DND-41 (cell line): ENCODE data around the gene MAEL.

Experiments used
- EZH2 ChIP-seq: IDR thresholded peaks from 3 replicates; pipeline ENCODE4 v1.6.1; 2012; ENCODE audit warnings: borderline replicate concordance, low read depth, mild to moderate bottlenecking, moderate library complexity, low read length, inconsistent platforms; ENCODE audit not compliant: severe bottlenecking
- TF ChIP-seq, protein P1 (sequence below): IDR thresholded peaks from 2 replicates; pipeline ENCODE4 v1.5.1; 2012; ENCODE audit warnings: borderline replicate concordance, low read length, moderate library complexity, mild to moderate bottlenecking; ENCODE audit not compliant: poor library complexity, severe bottlenecking; ENCODE audit errors: extremely low read depth

DNA sequence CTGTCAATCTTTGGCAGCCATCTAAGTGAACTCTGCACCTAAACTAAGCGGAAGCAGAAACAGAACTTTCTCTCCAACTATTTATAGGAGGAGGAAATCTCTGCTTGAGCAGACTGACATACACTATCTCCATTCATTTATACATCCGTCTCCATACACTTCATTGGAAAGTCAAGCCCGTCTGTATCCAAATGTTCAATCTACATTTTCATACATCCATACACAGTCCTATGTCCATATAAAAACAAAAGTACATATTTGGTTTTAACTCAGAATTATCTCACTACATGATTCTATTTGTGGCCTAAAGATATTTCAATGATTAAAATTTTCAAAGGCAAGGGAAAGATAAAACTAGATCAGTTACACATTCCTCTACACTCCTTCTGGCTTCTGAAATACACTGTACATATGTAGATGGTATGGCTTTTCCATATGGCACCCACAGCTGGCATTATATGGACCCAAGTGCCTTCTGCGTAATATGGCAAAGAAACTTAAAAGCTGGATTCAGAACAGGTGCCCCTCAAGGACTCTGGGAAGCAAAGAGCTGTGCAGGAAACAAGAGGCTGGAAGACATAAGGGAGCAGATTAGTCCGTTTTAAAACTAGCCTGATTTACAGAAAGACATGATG lies 49.2 kb upstream of the MAEL start:
- TF ChIP-seq, protein P1, sequence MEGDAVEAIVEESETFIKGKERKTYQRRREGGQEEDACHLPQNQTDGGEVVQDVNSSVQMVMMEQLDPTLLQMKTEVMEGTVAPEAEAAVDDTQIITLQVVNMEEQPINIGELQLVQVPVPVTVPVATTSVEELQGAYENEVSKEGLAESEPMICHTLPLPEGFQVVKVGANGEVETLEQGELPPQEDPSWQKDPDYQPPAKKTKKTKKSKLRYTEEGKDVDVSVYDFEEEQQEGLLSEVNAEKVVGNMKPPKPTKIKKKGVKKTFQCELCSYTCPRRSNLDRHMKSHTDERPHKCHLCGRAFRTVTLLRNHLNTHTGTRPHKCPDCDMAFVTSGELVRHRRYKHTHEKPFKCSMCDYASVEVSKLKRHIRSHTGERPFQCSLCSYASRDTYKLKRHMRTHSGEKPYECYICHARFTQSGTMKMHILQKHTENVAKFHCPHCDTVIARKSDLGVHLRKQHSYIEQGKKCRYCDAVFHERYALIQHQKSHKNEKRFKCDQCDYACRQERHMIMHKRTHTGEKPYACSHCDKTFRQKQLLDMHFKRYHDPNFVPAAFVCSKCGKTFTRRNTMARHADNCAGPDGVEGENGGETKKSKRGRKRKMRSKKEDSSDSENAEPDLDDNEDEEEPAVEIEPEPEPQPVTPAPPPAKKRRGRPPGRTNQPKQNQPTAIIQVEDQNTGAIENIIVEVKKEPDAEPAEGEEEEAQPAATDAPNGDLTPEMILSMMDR: no peak
- TF ChIP-seq EZH2: no peak
